IPS-20b (cell line): Measurements from ENCODE around the gene BDP1.
"Not testable (repeated sequence)": the region's sequence is repeated elsewhere in the genome, so short reads cannot be mapped to it uniquely, and the experiment has no call there.

Source experiments
- H3K27ac ChIP-seq: one replicate; pipeline ENCODE4 v1.5.1; 2013; ENCODE audit warnings: low read length
- H3K27me3 ChIP-seq: 2 replicates; pipeline ENCODE4 v1.6.1; 2013; ENCODE audit warnings: mild to moderate bottlenecking, low read length, inconsistent platforms; ENCODE audit not compliant: insufficient read depth
- H3K36me3 ChIP-seq: 2 replicates; pipeline ENCODE4 v1.6.1; 2013; ENCODE audit warnings: low read depth, mild to moderate bottlenecking, inconsistent platforms, low read length, moderate library complexity; ENCODE audit not compliant: insufficient read depth
- H3K4me1 ChIP-seq: 2 replicates; pipeline ENCODE4 v1.6.1; 2013; ENCODE audit warnings: mild to moderate bottlenecking, control low read depth, inconsistent platforms, low read length, moderate library complexity; ENCODE audit not compliant: insufficient read depth
- H3K4me3 ChIP-seq: 2 replicates; pipeline ENCODE4 v1.5.1; 2013; ENCODE audit warnings: mild to moderate bottlenecking, low read length, inconsistent platforms
- H3K9ac ChIP-seq: 2 replicates; pipeline ENCODE4 v1.6.1; 2013; ENCODE audit warnings: low read depth, mild to moderate bottlenecking, inconsistent platforms, low read length, moderate library complexity
- H3K9me3 ChIP-seq: 2 replicates; pipeline ENCODE4 v1.6.1; 2013; ENCODE audit warnings: mild to moderate bottlenecking, low read depth, low read length, inconsistent platforms; ENCODE audit not compliant: insufficient read depth

The BDP1 gene

DNA sequence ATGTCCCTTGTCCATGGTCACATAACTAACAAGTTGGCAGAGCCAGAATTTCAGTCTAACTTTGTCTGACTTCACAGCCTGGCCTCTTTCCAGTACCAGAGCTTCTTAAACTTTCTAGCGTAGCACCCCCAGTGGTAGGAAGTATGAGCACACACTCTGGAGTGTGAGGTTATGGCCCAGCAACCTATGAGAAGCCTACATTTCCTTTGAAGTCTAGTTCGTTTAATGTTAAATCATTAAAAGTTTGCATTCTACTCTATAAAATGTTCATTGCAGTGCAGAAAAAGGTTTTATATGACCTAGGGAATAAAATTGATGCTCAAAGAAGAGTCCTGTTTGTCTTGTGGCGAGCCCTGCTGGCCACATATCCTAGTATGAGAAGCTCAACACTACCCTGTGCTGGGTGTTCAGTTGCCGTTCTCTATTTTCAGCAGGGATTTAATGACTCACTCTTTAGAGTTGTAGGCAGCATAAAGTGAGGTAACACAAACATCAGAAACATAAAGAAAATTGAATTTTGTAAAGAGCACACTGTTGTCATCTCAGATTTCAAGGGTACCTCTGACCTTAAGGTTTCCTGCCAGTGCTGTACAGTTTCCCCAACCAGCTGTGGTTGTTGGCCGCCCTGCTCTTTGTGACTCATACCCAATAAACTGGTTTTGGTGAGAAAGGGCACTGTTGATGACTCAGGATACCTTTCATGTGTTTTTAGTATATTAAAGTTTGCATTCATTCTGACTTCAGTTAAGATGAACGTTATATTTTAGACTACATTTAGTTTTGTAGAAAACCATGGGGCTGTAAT lies 146.0 kb downstream of the BDP1 start:
- no peak overlapping the region for H3K27ac ChIP-seq
- H3K4me1 ChIP-seq: no peaks in the 10 kb centered on the region
- no peaks in the 10 kb centered on the region for H3K9me3 ChIP-seq
- H3K36me3 ChIP-seq: peaks cover 75% of the 10 kb centered on the region
- H3K27me3 ChIP-seq: no peaks in the 10 kb centered on the region
- no peak overlapping the region for H3K9ac ChIP-seq
- H3K4me3 ChIP-seq: no peak overlapping the region

DNA sequence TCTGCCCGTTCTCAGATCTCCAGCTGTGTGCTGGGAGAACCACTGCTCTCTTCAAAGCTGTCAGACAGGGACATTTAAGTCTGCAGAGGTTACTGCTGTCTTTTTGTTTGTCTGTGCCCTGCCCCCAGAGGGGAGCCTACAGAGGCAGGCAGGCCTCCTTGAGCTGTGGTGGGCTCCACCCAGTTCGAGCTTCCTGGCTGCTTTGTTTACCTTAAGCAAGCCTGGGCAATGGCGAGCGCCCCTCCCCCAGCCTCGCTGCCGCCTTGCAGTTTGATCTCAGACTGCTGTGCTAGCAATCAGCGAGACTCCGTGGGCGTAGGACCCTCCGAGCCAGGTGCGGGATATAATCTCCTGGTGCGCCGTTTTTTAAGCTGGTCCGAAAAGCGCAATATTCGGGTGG lies 154.5 kb downstream of the BDP1 start:
- H3K9me3 ChIP-seq, H3K27ac ChIP-seq, H3K4me1 ChIP-seq, H3K9ac ChIP-seq, H3K4me3 ChIP-seq, H3K27me3 ChIP-seq: not testable (repeated sequence)
- peaks cover 20% of the 10 kb centered on the region for H3K36me3 ChIP-seq

DNA sequence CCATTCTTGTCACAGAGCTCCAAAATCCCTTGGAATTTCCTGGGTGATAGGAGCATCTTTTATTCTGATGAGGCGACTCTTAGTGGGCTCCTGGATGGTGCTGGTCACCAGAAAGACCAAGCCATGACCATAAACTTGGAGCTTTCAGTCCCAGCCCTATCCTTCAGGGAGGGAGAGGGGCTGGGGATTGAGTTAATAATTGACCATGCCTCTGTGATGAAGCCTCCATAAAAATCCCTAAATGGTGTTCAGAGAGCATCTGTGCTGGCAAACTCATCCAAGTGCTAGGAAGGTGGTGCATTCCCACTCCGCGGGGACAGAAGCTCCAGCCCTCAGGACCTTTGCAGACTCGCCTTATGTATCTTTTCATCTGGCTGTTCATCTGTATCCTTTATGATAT lies 160.4 kb downstream of the BDP1 start:
- Histone ChIP-seq H3K36me3 (peaks cover 39% of the 10 kb centered on the region), H3K4me1 (no peaks in the 10 kb centered on the region), H3K4me3 (no peak overlapping the region), H3K9ac (no peak overlapping the region), H3K27ac (no peak overlapping the region), H3K9me3 (peaks cover 5% of the 10 kb centered on the region; the same call in 1 of the 2 replicates), H3K27me3 (no peaks in the 10 kb centered on the region)
